HG03457 (cell line): ENCODE measurements around the gene LRPAP1.

Experiments used
- ATAC-seq: cut with Tn5 transposase; IDR thresholded peaks from one replicate; pipeline ENCODE4 v1.9.1; 2021; ENCODE audit warnings: moderate number of reproducible peaks; ENCODE audit not compliant: unreplicated experiment

Gene LRPAP1

DNA sequence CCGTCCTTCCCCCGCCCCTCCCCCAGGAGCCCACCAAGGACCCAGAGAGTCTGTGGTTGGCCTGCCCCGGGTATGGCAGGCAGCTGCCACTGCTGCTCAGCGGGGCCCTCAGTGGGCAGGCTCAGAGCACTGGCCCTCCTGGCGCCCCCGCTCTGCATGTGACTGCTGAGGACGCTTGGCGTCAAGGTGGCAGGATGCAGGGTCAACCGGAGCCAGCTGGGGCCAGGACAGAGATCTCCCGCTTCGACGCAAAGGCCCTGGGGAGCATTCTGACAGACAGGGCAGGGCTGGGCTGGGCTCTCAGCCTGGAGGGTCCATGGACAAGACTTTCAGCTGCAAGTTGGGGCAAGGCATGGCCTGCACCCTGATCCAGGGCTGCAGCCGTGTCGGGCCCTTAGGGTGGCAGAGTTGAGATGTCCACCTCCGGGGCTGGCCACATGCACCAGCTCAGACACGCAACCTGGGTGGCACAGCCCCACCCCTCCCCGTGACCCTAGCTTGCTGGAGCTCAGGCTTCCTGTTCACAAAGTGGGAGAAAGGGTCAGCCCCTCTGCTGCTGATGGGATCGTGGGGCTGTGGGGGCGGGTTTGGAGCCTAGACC lies 30.3 kb downstream of the LRPAP1 start:
- ATAC-seq: no peak

DNA sequence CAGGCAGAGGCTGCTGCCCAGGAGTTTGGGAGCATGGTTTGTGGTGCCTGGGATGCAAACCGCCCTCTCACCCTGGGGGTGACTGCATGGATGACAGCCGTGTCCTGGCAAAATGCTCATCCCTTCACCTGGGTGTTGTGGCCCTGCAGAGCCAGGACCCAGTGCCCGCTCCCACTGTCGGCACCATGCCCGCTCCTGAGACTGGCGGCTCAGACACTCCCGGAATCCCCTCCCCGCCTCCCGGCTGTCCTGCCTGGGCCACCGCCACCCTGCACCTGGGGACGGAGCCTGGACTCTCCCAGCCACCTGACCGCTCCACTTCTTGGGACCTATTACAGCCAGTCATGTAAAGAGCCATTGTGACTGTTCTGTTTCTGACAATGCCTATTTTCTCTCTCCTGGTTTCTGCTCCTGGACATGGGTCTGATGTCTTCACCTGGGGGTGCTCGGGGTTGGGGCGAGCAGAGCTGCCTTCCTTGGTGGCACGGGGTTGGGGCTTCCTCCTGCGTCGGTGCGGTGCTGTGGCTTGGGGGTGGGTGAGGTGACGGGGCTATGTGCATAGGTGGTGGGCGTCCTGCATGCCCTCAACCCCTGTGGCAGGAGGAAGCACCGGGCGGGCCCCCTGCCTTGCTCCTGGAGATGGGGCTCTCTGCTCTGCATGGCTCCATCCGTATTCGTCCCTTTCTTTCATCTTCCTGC lies 30.9 kb downstream of the LRPAP1 start:
- ATAC-seq: no peak

DNA sequence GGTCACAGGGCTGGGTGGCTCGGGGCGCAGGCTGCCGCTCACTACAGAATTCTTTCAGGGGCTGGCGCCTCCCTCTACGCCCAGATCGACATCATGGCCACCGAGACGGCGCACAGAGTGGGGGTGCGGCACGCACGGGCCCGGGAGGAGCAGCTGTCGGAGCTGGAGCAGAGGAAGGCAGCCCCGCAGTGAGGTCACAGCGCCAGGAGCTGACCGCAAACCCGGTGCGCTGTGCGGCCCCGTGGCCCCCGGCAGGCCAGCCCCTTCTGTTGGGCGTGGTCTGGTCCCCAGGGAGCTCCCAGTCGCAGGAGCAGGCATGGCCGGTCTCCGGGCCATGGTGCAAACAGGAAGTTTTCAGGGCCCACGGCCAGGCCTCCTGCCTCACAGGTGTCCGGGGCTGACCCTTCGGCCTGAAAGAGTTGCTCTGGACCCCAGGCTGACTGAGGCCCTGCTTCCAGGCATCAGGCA lies 31.6 kb downstream of the LRPAP1 start:
- no peak for ATAC-seq

DNA sequence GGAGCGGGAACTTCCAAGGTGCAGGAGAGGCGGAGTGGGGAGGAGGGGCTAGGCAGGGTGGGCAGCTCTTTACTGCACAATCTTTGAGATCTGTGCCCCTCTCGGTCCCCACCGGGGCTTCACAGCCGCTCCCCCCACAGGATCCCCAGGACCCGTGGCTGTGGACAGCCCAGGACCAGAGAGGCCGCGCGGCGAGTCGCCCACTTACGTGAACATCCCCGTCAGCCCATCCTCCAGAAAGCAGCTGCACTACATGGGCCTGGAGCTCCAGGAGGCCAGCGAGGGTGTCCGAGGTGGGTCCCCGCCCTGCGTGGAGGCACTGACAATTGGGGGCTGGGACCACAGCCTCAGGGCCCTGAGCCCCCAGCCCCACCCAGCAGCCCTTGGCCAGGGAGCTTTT lies 32.1 kb downstream of the LRPAP1 start:
- no peak for ATAC-seq

DNA sequence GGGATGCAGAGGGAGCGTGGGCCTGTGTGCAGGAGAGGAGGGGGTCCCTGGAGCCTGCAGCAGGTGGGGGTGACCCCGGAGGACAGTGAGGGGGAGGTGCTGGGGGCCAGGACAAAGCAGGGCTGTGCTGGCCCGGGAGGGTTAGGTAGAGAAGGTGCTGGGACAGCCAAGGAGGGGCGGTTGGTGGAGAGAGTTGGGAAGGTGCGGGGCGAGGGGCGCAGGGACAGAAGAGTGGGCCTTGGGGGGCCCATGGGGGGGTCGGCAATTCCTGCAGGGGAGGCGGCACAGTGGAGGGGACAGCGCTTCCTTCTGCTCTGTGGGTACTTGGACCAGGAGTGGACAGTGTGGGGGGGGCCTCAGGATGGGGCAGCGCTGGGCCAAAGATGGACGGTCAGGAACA lies 32.5 kb downstream of the LRPAP1 start:
- no peak for ATAC-seq

DNA sequence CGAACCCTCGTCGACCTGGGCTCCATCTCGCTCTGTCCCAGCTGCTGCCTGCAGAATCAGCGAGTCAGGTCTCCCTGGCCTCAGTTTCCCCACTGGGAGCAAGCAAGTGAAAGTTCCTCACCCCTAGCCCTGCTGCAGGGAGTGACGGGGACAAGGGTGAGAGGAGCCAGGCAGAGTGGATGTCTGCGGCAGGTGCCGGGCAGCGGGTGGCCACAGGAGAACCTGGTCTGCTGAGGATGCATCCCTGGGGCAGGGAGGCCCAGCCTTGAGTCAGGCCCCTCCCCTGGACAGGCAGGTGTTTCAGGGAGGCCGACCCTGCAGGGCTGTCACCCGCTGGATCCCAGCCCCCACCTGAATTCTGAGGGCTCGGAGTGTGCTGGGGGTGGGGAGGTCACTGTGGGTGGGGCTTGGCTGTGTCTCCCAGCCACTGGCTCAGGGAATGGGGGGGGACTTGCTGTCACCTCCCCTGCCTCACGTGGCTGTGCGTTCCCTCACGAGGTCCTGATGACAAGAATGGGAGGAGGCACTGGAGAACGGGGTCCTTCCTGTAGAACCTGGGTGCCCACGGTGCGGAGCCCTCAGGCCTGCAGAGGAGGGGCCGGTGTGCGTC lies 33.2 kb downstream of the LRPAP1 start:
- no peak for ATAC-seq

DNA sequence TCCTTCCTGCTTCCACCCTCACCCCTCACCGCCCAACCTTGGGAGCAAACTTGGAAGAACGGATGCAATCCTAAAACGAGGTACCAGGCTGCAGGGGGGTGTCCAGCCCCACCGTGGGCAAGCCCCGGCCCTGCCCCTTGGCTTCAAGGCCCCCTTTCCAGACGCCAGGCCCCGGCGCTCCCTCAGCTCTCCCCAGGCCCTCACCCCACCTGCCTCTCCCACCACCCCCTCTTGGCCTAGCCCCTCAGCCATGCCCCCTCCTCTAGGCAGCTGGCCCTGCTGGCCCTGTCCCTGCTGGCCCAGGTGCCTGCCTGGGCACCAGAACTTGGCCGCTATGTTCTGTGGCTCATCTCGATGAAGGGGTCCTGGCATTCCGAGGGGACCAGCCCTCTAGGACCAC lies 33.8 kb downstream of the LRPAP1 start:
- no peak for ATAC-seq

DNA sequence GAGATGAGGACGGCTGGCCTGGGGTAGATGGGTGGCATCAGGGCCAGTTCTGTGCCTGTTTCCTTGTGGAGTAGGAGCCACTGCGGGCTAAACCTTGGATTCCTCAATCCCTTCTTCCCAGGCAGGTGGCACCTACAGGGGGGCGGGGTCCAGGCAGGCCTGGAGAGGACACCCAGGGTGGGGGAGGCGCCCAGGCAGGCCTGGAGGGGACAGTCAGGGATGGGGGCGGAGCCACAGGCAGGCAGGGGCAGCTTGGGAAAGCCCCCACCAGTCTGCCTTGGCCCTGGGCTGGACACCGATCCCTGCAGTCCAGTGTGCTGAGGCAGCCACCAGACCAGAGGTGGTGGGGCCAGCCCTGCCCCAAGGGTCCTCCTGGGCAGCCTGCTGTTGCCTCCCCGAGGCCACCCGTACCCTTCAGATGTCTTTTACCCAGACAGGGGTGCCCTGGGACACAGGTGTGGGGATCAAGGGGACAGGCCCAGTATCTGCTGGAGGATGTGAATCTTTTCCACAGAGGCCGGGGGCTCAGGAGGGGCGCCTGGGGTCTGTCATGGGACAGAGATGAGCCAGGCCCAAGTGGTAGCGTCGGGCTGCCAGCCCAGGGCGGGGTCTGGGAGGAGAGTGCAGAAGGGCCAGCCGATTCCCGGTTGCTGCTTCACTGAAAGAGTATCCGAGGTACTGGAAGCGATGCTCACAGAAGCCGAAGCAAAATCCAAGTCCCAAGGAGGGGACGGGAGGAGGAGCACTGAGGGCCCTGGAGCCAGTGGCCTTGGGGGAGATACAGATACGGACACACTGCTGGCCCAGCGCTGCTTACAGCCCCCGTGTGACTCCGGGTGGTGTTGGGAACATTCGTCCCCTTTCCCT lies 34.5 kb downstream of the LRPAP1 start:
- no peak for ATAC-seq

DNA sequence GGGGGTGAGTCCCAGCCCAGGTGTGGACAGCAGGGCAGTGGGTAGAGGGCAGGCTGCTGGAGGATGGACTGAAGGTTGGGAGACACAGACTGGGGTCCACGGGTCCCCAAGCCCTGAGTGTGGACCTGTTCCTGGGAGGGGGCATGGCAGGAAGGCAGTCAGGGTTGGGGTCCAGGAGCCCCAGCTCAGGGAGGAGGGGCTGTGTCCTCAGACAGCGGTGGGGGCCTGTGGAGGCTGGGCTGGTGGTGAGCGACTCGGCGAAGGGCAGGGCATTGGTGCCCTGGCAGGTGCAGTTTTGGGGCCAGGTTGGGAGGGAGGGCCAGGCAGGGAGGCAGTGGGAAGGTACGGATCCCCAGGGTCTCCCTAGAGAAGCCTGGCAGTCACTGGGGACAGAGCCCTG lies 35.1 kb downstream of the LRPAP1 start:
- ATAC-seq: no peak

DNA sequence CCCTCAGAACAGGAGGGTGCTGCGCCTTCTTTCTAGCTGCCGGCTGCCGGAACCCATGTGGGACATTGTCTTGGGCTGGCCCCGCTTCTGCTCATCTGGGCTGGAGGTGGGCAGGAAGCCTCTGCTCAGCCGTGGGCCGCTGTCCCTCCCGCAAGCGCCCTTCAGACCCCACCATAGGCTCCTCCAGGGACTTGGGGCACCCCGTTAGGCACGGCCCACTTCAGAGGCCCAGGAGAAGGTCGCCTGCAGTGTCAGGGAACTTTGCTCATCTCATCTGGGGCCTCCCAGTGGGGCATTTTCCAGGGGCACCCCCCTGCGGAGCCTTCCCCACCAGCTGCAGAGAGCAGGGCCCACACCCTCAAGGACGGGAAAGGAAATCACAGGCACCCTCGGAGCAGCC lies 36.2 kb downstream of the LRPAP1 start:
- ATAC-seq: no peak

DNA sequence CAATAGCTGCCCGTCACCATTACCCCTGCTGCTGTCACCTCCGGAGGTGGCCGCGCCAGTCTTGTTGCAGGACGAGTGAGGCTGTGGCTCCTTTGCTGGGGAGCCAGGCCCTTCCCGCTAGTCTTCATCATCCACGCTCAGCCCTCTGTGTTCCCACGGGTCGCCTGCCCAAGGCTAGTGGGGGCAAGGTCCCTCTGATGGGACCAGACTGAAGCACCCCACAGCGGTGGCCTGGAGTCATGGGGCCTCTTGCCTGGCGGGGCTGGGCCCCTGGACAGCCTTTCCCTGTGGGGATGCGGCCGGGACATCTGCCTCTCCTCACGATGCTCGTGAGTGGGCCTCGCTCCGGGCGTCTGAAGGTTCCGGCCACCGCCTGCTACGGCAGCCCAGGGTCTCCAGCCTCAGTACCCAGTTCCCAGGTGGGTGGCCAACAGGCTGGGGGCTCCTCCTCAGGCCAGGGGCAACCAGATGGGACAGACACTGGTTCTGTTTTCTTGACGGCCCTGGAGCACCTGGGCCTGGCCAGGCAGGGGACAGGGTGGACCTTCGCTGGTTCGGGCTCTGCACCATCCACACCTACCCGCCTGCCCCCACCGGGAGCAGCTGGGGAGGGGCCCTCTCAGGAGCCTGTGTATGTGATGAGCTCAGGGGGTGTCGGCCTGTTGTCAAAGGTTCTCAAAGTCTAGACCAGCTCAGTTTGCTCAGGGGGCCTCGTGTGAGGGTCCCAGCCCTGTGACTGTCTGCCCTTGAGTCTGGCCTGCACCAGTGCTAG lies 36.8 kb downstream of the LRPAP1 start:
- no peak for ATAC-seq

DNA sequence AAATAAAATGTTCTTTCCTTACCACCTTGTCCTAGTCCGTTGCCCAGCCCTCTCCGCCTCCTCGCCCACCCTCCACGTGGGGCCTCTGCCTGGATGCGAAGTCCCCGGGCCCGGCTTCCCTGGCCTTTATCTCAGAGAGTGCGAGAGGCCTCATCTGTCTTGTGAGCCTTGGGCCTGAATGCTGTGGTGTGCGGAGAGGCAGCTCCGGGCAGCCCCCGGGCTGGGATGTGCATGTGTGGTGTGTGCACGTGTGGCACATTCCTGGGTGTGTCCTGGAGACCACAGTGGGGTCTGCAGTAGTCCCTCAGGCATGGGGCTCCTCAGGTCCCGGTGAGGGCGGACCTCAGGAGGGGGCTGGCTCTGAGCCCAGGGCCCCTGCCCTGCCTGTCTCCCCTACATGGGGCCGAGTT lies 37.8 kb downstream of the LRPAP1 start:
- ATAC-seq: no peak

DNA sequence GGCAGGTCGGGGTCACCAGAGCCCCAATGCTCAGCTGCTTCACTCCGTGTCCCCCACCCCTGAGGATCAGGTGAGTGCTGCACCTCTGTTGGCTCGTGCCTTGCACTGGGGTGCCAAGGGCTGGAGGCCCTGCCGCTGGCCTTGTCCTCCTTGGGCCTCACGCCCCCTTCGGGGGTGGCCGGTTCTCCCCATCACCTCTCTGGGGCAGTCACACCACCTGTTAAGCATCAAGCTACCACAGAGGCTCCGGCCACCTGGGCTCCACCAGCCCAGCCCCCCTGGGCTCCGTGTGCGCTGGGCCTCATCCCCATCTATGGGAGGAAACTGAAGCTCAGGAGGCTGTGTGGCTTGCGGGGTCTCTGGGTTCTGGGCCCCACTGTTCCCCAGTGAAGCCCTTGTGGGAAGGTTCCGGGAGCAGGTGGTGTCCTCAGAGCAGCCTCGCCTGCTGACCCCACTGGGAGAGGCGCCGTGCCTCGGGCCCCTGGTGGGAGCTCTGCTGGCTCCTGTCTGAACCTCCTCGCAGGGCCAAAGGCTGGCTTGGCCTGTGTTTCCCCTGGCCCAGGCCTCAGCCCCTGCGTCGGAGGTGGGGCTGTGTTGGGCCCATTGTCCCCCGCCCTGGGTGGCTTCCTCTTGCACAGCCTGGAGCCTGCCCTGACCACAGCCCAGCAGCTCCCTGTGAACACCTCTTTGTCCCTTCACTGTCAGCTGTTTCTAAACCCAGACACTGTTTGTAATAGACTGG lies 38.3 kb downstream of the LRPAP1 start:
- no peak for ATAC-seq

DNA sequence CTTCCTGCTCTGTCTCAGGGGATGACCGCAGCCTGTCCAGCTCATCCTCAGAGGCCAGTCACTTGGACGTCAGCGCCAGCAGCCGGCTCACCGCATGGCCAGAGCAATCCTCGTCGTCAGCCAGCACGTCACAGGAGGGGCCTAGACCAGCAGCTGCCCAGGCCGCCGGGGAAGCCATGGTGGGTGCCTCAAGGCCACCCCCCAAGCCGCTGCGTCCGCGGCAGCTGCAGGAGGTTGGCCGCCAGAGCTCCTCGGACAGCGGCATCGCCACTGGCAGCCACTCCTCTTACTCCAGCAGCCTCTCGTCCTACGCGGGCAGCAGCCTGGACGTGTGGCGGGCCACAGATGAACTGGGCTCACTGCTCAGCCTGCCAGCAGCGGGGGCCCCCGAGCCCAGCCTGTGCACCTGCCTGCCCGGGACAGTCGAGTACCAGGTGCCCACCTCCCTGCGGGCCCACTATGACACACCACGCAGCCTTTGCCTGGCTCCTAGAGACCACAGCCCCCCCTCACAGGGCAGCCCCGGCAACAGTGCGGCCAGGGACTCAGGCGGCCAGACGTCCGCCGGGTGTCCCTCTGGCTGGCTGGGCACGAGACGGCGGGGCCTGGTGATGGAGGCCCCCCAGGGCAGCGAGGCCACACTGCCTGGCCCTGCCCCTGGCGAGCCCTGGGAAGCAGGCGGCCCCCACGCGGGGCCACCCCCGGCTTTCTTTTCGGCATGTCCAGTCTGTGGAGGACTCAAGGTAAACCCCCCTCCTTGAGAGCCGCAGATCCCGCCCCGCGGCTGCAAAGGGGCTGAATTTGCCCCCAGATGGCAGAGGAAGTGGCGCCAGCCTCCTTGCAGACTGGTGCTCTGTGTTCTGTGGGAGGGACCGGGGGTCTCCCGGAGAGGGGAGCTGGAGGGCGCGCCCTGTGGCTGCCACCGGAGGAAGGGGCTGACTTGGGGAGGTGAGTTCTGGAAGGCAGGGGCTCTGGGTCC lies 39.2 kb downstream of the LRPAP1 start:
- no peak for ATAC-seq

DNA sequence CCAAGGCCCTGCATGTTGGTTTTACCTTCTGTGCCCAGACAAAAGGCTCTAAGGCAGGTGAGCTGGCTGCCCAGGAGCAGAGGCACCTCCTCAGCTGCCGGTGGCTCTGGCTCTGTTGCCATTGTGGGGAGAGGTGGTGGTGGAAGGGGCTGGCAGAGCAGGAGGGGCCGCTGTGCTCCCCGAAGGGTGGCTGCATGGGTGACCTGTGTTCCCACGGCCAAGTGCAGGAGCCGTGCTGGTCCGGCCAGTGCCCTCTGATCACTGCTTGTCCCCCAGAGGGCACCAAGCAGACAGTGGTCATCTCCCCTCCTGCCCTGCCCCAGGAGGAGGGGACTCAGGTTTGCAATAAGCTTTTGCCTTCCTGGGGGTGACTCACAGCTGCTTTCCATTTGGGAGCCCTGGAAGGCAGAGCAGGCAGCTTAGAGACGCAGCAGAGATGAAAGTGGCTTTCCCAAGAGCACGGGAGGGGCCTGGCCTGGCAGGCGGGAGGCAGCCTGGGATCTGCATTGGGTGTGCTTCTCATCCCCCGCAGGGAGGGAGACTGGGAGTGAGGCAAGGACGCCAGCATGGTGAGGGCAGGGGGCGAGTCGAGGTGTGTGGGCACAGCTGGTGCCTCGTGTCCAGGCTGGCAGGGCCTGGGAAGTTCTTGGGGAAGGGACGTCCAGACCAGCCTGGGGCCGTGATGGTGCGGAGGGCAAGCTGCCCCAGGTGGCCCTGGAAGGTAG lies 40.4 kb downstream of the LRPAP1 start:
- ATAC-seq: no peak

DNA sequence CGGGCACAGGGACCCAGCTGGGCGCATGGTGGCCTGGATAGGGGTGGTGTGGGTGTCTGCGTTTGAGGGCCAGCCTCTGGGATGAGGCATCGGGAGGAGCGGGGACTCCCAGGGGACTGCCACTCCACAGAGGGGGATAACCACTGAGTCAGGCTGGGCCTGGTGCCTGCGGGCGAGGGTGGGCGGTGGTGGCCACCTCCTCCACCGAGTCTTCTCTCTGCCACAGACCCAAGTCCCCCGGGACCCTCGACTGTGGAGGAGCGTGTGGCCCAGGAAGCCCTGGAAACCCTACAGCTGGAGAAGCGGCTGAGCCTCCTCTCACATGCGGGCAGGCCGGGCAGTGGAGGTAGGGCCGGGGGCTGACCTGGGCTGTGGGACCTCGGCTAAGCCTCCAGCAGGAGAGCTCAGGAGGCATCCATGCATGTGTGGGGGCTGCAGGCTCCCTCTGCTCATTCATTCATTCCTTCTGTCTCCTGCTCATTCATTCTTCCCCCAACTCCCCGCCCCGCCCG lies 42.7 kb downstream of the LRPAP1 start:
- ATAC-seq: no peak

DNA sequence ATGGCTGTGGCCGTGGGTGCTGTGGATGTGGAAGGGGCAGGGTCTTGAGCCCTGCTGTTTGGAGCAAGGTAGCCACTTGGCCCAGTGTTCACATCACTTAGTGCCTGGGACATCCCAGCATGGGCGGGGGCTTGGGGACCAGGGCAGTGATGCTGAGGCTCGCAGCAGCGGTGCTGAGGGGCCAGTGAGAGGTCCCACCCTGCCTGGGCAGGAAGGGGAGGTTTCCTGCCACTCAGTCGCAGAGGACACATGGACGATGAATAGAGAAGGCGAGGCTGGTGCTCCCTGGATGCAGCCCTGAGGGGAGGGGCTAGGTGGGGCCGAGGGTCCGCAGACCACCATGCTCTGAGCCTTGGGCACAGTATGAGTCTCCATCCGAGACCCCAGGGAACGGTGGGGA lies 43.4 kb downstream of the LRPAP1 start:
- ATAC-seq: no peak

DNA sequence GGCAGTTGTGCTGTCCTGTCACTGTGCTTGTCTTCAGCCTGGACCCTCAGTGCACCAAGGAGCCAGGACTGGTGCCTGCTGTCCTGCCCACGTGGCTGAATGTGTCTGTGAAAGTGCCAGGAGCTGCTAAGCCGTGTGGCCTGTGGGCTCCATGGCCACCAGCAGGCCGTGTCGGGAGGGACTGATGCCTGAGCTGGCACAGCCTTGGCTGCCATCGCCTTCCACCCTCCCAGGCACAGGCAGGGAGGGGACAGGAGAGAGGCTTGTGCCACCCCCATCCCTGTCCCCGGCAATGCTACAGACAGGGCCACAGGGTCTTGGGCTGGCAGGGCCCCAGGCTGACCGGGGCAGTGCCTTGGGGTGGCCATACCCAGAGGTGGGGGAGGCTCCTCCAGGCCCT lies 44.4 kb downstream of the LRPAP1 start:
- ATAC-seq: no peak
